ENCODE measurements around the gene MRPL50. TPM values are rescaled to one million over a fixed set of nuclear protein-coding genes. Genes with fewer than 3 reads are reported as not detected.

Gene MRPL50
- total RNA-seq, 1 donor from 2014 or later, result 11.9 TPM

DNA sequence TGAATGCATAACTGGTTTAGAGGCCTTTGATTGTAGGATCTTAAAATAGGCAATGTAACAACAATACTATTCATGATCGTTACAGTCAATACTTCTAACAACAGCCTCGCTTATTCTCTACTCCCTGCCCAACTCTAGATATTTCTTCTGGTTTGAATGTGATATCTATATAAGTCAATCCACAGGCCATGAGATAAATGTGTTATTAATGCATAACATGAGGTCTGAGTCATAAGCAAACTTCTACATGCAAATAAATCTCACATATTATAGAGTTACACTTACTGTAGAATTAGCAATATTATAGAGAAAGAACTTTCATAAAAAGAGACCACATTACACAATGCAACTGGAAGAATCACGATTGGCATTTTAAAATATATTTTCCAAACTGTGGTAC, 40.1 kb upstream of the MRPL50 start:
- Histone ChIP-seq H2AFZ (ENCODE audit: low read depth, low read length) (no peak overlapping the region), H3K4me1 (ENCODE audit: insufficient read depth, low read length) (no peaks in the 10 kb centered on the region), H3K79me2 (ENCODE audit: insufficient read depth, low read length) (no peaks in the 10 kb centered on the region), H3K36me3 (ENCODE audit: insufficient read depth, low read length) (no peaks in the 10 kb centered on the region), H4K20me1 (ENCODE audit: insufficient read depth, low read length) (no peaks in the 10 kb centered on the region), H3K4me2 (ENCODE audit: low read length) (no peak overlapping the region), H3K4me3 (ENCODE audit: insufficient read depth, low read depth, low read length) (no peak overlapping the region), H3K27ac (ENCODE audit: low read depth, low read length) (no peak overlapping the region), H3K9me3 (ENCODE audit: insufficient read depth, low read depth, low read length) (no peaks in the 10 kb centered on the region), H3K27me3 (ENCODE audit: insufficient read depth, low read length) (peaks cover 2% of the 10 kb centered on the region), H3K9ac (ENCODE audit: low read length) (no peak overlapping the region)
- Mint-ChIP-seq H3K36me3 (ENCODE audit: low read depth, unreplicated experiment) (no peaks in the 10 kb centered on the region), H3K27me3 (ENCODE audit: low read depth, unreplicated experiment) (no peaks in the 10 kb centered on the region), H3K9me3 (ENCODE audit: unreplicated experiment) (no peaks in the 10 kb centered on the region), H3K4me1 (ENCODE audit: low read depth, unreplicated experiment) (peaks cover 1% of the 10 kb centered on the region), H3K4me3 (ENCODE audit: unreplicated experiment) (no peak overlapping the region), H3K27ac (ENCODE audit: unreplicated experiment) (no peak overlapping the region)
- no peak for TF ChIP-seq EZH2 (IDR thresholded peaks at IDR 0.05; ENCODE audit: insufficient read depth, low read length)
- TF ChIP-seq, protein P1, sequence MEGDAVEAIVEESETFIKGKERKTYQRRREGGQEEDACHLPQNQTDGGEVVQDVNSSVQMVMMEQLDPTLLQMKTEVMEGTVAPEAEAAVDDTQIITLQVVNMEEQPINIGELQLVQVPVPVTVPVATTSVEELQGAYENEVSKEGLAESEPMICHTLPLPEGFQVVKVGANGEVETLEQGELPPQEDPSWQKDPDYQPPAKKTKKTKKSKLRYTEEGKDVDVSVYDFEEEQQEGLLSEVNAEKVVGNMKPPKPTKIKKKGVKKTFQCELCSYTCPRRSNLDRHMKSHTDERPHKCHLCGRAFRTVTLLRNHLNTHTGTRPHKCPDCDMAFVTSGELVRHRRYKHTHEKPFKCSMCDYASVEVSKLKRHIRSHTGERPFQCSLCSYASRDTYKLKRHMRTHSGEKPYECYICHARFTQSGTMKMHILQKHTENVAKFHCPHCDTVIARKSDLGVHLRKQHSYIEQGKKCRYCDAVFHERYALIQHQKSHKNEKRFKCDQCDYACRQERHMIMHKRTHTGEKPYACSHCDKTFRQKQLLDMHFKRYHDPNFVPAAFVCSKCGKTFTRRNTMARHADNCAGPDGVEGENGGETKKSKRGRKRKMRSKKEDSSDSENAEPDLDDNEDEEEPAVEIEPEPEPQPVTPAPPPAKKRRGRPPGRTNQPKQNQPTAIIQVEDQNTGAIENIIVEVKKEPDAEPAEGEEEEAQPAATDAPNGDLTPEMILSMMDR (IDR thresholded peaks at IDR 0.05; ENCODE audit: insufficient read depth, low read depth, low read length), result no peak
- DNase-seq (ENCODE audit: low read depth) (no peak), FAIRE-seq (no peak)

DNA sequence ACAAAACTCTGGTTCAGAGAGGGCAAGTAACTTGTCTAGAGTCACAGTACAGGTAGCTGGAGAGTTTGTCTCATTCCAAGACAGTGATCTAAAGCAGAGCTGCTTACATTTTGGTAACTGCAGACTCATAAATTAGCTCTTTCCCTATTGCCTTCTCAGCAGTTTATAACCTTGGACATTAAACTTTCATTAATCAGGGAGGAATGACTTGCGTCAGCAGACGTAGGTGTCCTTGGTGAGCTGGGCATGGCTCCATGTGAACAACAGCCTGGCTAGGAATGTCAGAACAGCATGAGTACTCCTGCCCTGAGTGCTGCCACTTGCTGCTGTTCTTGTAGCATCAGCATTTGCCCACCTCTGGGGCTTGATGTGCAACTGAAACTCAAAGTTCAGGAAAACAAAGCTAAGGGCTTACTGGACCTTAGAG, 39.4 kb upstream of the MRPL50 start:
- Histone ChIP-seq H3K79me2 (ENCODE audit: insufficient read depth, low read length) (no peaks in the 10 kb centered on the region), H3K4me3 (ENCODE audit: insufficient read depth, low read depth, low read length) (no peak overlapping the region), H3K9me3 (ENCODE audit: insufficient read depth, low read depth, low read length) (no peaks in the 10 kb centered on the region), H3K4me1 (ENCODE audit: insufficient read depth, low read length) (no peaks in the 10 kb centered on the region), H3K36me3 (ENCODE audit: insufficient read depth, low read length) (no peaks in the 10 kb centered on the region), H3K27me3 (ENCODE audit: insufficient read depth, low read length) (peaks cover 2% of the 10 kb centered on the region), H3K4me2 (ENCODE audit: low read length) (no peak overlapping the region), H4K20me1 (ENCODE audit: insufficient read depth, low read length) (no peaks in the 10 kb centered on the region), H3K27ac (ENCODE audit: low read depth, low read length) (no peak overlapping the region), H3K9ac (ENCODE audit: low read length) (no peak overlapping the region), H2AFZ (ENCODE audit: low read depth, low read length) (no peak overlapping the region)
- DNase-seq (ENCODE audit: low read depth) (no peak), FAIRE-seq (no peak)
- peaks cover 1% of the 10 kb centered on the region for H3K4me1 Mint-ChIP-seq (ENCODE audit: low read depth, unreplicated experiment)
- no peaks in the 10 kb centered on the region for H3K27me3 Mint-ChIP-seq (ENCODE audit: low read depth, unreplicated experiment)
- no peaks in the 10 kb centered on the region for H3K36me3 Mint-ChIP-seq (ENCODE audit: low read depth, unreplicated experiment)
- no peak overlapping the region for H3K27ac Mint-ChIP-seq (ENCODE audit: unreplicated experiment)
- no peak overlapping the region for H3K4me3 Mint-ChIP-seq (ENCODE audit: unreplicated experiment)
- H3K9me3 Mint-ChIP-seq (ENCODE audit: unreplicated experiment), result no peaks in the 10 kb centered on the region
- TF ChIP-seq EZH2 (IDR thresholded peaks at IDR 0.05; ENCODE audit: insufficient read depth, low read length), result no peak
- TF ChIP-seq, protein P1 (IDR thresholded peaks at IDR 0.05; ENCODE audit: insufficient read depth, low read depth, low read length), result no peak

DNA sequence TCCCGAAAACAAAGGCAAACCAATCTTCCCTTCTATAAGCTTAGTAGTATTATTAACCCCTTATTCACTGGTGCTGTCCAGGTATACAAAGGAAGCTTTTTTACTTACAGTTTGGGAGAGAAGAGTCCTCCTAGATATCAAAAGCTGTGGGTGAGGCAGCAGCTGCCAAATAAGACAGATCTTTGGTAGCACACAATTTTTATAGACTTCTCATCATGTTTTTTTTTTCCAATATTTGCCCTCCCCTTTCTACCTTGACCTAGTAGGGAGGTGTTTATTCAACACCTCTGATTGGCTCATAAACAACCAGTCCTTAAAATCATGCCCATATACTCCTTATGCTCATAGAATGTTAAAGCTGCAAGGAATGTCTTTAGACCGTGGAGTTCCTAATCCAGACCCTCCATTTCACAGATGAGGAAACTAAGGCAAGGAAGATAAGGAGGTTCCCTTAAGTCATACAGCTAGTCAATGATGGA, 37.2 kb upstream of the MRPL50 start, which contains the start of gene ALDOB:
TSS of gene ALDOB (minus strand) at position 174 of the 479 bp plus-strand sequence. CDS start 4,887 bp downstream, outside the sequence.
- Histone ChIP-seq H3K9me3 (ENCODE audit: insufficient read depth, low read depth, low read length) (no peaks in the 10 kb centered on the region), H3K9ac (ENCODE audit: low read length) (no peak within 1 kb of the TSS), H2AFZ (ENCODE audit: low read depth, low read length) (no peak within 1 kb of the TSS), H3K27ac (ENCODE audit: low read depth, low read length) (no peak within 1 kb of the TSS), H3K4me1 (ENCODE audit: insufficient read depth, low read length) (no peaks in the 10 kb centered on the region), H3K36me3 (ENCODE audit: insufficient read depth, low read length) (no peaks in the 10 kb centered on the region), H4K20me1 (ENCODE audit: insufficient read depth, low read length) (no peaks in the 10 kb centered on the region), H3K4me2 (ENCODE audit: low read length) (no peak within 1 kb of the TSS), H3K79me2 (ENCODE audit: insufficient read depth, low read length) (no peaks in the 10 kb centered on the region), H3K27me3 (ENCODE audit: insufficient read depth, low read length) (peaks cover 2% of the 10 kb centered on the region), H3K4me3 (ENCODE audit: insufficient read depth, low read depth, low read length) (no peak within 1 kb of the TSS)
- Mint-ChIP-seq H3K4me1 (ENCODE audit: low read depth, unreplicated experiment) (peaks cover 1% of the 10 kb centered on the region), H3K9me3 (ENCODE audit: unreplicated experiment) (no peaks in the 10 kb centered on the region), H3K27me3 (ENCODE audit: low read depth, unreplicated experiment) (peaks cover 6% of the 10 kb centered on the region), H3K27ac (ENCODE audit: unreplicated experiment) (no peak within 1 kb of the TSS), H3K4me3 (ENCODE audit: unreplicated experiment) (no peak within 1 kb of the TSS), H3K36me3 (ENCODE audit: low read depth, unreplicated experiment) (no peaks in the 10 kb centered on the region)
- DNase-seq (ENCODE audit: low read depth) (no peak), FAIRE-seq (no peak)
- TF ChIP-seq, protein P1 (IDR thresholded peaks at IDR 0.05; ENCODE audit: insufficient read depth, low read depth, low read length), result no peak
- TF ChIP-seq EZH2 (IDR thresholded peaks at IDR 0.05; ENCODE audit: insufficient read depth, low read length), result no peak

Measured in astrocyte (in vitro differentiated cells and primary cell).